ENCODE measurements around the gene ANKRD45.
"Not testable (repeated sequence)": the region's sequence is repeated elsewhere in the genome, so short reads cannot be mapped to it uniquely, and the experiment has no call there.

The ANKRD45 gene

GRCh38 chr1:173639102-173639501 lies 30.5 kb downstream of the ANKRD45 start:
- DNase-seq, result no peak

DNA sequence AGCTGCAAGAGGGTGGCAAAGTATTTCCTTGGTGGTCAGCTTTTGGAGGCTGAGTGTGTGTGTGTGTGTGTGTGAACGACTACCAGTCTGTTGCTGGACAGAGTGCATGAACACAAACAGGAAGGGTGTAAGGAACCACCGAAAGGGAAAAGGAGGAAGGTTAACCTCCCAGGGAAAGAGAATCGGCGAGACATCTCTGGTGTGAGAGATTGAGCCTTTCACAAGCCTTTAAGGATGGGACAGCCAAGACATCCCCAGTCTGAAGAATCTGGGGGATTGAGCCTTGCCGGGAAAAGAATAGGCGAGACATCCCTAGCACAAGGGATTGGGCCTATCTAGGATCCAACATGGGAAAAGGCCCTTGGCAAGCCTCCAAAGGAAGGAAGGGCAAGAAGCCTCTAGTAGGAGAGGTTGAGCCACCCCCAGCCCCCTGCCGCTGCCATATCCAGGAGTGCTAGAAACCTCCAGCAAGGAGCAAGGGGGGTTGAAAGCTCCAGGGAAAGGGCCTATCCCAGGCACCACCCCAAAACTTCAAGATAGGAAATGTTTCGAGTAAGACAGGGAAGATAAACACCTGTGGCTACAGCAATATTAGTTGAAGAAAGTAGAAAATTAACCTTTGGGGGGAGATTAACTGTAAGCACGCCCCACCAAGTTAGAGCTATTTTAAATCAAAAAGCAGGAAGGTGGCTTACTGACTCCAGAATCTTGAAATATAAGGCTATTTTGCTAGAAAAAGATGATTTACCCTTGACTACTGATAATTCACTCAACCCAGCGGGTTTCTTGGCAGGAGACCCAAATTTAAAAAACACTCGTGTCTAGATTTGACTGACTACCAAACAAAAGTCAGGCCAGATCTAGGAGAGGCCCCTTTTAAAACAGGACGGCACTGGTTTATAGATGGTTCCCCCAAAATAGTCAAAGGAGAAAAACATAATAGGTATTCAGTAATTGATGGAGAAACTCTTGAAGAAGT lies 31.3 kb downstream of the ANKRD45 start:
- DNase-seq, result no peak

- DNase-seq, result not testable (repeated sequence)
Observed at GRCh38 chr1:173637236-173638042, 32.2 kb downstream of the ANKRD45 start.

- no peak for DNase-seq
Observed at GRCh38 chr1:173635116-173635515, 34.5 kb downstream of the ANKRD45 start, which contains the start of gene TEX50. TEX50 (plus strand) TSS chr1:173635338; CDS start chr1:173635522, 184 bp downstream.

GRCh38 chr1:173628888-173629287 lies 40.8 kb downstream of the ANKRD45 start:
- no peak for DNase-seq

GRCh38 chr1:173627269-173627668 lies 42.4 kb downstream of the ANKRD45 start:
- no peak for DNase-seq

- DNase-seq, result no peak
Observed at GRCh38 chr1:173616859-173617258, 52.8 kb downstream of the ANKRD45 start.

- DNase-seq, result not testable (repeated sequence)
Observed at GRCh38 chr1:173613086-173613485, 56.6 kb downstream of the ANKRD45 start.

DNA sequence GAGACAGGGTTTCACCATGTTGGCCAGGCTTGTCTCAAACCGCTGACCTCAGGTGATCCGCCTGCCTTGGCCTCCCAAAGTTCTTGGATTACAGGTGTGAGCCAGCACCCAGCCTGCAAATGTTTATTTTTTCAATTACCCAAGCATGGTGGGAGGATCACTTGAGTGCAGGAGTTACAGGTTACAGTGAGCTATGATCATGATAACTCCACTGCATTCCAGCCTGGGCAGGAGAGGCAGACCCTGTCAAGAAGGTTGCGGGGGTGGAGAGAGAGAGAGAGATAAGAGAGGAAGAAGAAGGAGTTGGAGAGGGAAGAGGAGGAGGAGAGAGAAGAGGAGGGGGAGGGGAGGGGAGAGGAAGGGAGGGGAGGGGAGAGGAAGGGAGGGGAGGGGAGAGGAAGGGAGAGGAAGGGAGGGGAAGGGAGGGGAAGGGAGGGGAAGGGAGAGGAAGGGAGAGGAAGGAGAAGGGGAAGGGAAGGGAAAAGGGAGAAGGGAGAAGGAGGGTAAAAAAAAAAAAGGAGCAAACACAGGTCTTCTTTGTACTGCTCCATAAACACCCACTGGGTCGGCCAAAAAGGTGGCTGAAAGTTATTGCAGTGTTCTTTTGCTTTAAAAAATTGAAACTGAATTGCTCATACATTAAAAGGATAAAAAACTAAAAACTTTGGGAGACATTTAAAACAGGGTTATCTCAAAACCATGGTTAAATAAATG lies 61.0 kb downstream of the ANKRD45 start:
- DNase-seq, result no peak

DNA sequence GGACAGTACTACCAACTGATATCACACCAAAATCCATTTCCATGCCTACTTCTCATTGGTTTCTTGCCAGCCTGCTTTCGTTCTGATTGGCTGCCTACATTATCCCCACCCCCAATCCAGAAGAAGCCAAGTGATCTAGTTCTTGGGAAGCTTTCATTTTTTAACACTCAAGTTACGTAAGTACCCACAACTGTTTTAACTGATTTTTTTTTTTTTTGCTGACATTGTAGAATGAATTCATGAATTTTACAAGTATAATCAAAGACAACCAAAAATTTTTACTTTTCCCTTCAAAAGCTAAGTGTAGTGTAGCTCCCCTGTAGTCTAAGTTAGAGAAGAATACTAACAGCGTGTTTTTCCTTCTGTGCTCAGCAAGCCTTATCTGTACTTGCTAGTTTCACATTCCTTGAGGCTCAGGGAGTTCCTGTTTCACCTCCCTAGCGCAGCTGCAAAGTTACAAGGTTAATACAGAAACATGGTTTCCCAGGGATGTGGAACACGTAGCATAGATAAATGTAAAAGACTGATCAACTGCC lies 66.5 kb downstream of the ANKRD45 start, which contains the start of gene SLC9C2:
TSS of gene SLC9C2 (minus strand) at position 17 of the 536 bp plus-strand sequence. CDS start 1,296 bp downstream, outside the sequence.
- no peak for DNase-seq

GRCh38 chr1:173601588-173601987 lies 68.1 kb downstream of the ANKRD45 start:
- DNase-seq, result no peak

DNA sequence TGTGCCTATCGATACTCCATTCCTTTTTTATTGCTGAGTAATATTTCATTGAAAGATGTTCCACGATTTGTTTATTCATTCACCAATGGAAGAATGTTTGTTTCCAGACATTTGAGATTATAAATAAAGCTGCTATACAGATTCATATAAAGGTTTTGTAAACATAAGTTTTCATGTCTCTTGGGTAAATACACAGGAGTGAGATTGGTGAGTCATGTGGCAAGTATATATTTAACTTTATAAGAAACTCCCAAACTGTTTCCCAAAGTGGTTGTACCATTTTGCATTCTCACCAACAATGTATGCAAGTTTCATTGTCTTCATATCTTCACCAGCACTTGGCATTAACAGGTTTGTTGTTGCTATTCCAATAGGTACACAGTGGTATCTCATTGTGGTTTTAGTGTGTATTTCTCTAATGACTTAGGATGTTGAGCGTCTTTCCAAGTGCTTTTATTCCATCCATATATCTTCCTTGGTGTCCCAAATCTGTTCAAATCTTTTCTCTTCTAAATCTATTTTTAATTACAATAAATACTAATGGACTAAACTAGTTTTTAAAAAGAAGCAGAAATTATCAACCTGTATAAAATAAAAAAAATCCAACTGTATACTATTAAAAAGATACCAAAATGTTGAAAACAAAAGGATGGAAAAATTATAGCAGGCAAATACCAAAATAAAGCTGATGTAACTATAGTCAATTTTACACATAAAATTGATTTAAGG lies 73.4 kb downstream of the ANKRD45 start:
- no peak for DNase-seq

- DNase-seq, result not testable (repeated sequence)
Observed at GRCh38 chr1:173591138-173591537, 78.5 kb downstream of the ANKRD45 start.

DNA sequence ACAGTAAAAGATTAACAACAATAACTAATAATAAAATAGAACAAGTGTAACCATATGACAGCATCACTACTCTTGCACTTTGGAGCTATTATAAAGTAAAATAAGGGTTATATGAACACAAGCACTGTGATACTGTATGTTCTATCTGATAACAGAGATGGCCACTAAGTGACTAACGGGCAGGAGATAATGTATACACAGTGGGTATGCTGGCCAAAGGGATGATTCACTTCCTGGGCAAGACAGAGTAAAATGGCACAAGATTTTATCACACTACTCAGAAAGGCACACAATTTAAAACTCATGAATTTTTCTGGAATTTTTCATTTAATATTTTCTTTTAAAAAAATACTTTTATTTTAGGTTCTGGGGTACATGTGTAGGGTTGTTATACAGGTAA lies 79.1 kb downstream of the ANKRD45 start:
- DNase-seq, result no peak

- no peak for DNase-seq
Observed at GRCh38 chr1:173581383-173582079, 88.1 kb downstream of the ANKRD45 start.

- DNase-seq, result no peak
Observed at GRCh38 chr1:173580658-173581057, 89.0 kb downstream of the ANKRD45 start.

DNA sequence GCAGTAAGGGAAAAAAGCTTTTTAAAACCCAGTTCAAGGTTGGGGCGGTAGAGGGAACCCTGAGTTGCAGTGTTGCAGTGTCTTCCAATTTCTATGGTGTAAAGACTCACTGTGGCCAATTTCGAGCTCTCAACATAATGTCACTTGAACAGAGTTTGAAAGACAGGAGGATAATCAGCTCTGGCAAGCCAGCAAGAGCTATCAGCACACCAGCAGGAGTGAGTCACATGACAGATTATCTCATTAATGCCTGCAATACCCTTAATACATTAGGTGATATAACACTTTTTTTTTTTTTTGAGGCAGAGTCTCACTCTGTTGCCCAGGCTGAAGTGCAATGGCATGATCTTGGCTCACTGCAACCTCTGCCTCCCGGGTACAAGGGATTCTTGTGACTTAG lies 89.6 kb downstream of the ANKRD45 start:
- DNase-seq, result no peak

- no peak for DNase-seq
Observed at GRCh38 chr1:173573596-173573995, 96.1 kb downstream of the ANKRD45 start.

DNA sequence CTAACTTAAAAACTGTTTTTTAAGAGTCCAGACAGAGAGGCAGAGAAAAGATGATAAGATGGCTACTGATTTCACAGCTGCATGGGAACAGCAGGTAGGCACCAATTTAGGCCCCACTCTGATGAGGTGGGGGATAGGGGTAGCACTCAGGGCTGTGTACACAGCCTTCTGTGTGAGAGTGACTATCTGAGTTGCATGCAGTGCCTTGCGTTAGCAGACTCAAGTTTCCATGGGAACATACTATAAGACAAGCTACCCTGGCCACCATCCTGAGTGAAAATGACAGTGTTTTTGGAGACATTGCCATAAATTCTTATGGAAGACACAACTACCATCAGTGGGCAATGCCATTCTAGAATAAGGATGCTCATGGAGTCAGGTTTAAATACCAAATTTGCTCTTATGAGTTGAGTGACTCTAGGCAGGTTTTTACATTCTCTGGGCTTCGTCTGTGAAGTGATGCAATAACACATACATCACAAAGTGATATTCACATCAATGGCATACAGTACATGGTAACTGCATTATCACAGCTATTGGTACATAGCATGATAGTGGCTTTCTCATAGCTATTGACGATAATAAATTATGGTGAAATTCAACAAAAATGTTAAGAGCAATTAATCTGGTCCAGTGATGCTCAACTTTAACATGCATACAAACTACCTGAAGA lies 97.3 kb downstream of the ANKRD45 start:
- DNase-seq, result no peak

DNA sequence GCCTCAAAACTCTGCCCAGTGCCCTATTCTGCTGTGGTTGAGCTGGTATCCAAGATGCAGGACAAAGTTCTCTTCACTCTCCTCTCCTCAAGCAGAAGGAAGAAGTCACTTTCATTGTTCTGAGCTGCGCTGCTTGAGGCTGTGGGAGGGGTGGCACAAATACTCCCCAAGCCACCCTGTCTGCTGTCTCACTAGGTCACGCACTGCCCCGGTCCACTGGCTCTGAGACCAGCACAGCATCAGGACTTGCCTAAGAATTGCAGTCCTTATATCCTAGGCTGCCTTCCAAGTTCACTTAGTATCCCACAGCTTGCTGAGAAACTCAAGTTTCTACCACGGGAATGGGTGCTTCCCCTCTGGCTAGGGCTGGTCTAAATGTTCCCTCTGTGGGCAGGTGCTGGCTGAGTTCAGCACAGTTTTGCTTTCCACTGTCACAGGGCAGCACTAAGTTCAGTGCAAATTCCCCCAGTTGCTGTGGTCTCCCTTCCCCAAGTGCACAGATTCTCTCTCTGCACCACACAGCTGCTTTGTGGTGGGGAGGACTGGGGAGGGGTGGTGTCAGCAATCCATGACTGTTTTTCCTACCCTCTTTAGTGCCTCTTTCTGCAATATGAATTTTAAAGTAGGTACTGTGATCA lies 99.2 kb downstream of the ANKRD45 start:
- no peak for DNase-seq
